ENCODE measurements around the gene NXPH4. TPM values are rescaled to one million over a fixed set of nuclear protein-coding genes. Genes with fewer than 3 reads are reported as not detected.

Gene NXPH4
- total and polyA plus RNA-seq, 3 experiments from 2014 or later: 0.22 to 0.47 TPM; not detected in 1

DNA sequence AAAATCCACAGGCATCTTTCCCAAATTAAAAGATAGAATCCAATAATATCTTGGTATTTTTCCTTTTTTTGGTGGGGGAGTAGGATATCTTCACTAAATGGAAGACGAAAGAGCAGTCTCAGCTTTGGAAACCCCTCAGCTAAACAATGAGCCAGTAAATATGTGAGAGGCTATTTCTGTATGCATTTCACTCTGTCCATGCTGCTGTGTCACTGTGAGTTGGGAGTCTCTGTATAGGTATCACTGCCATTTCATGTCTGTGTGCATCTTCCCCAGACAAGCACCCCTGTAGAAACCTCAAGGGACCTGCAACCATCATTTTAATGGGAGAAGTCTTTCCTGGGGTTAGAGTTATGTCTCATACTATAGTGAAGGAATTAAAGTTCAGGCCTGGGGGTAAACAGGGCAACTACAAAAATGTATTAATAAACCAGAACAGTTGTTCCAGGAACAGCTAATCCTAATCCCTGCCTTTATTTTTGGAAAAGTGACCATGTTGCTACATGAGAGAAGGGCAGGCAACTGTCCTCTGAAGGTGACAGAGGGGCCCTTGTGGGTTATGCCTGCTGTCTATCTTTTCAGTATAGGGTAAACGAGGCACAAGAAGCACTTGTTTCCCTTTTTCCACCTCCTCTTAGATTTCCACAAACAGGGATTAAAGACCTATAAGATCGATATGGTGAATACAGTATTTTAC, 45.7 kb downstream of the NXPH4 start:
- H3K4me3 Mint-ChIP-seq: no peak overlapping the region
- DNase-seq: no peak
- peaks cover 0 to 4% (median 0%) of the 10 kb centered on the region in 3 donors for H3K4me1 Mint-ChIP-seq
- ChIA-PET POLR2A (no interaction called here), CTCF (interaction anchor here (0.7 to 3.0 kb wide), 3 partner anchors 16 to 190 kb away, joined by 3 to 9 read pairs (median 6); no protein-coding TSS in a partner anchor)
- Histone ChIP-seq H3K27ac (ENCODE audit: low read depth, low read length) (no peak overlapping the region), H3K27me3 (ENCODE audit: insufficient read depth, low read length, poor library complexity, severe bottlenecking) (no peaks in the 10 kb centered on the region), H3K4me1 (ENCODE audit: insufficient read depth, low read length) (no peaks in the 10 kb centered on the region), H3K36me3 (ENCODE audit: insufficient read depth, low read length) (peaks cover 38% of the 10 kb centered on the region), H3K9me3 (ENCODE audit: low read length) (no peaks in the 10 kb centered on the region), H3K4me3 (ENCODE audit: low read length) (no peak overlapping the region)
- no peaks in the 10 kb centered on the region for H3K27me3 Mint-ChIP-seq
- H3K27ac Mint-ChIP-seq: peak overlapping the region in 1 of 8 donors; percentile 56
- peaks cover 3 to 81% (median 22%) of the 10 kb centered on the region in 3 donors for H3K36me3 Mint-ChIP-seq
- H3K9me3 Mint-ChIP-seq: no peaks in the 10 kb centered on the region

DNA sequence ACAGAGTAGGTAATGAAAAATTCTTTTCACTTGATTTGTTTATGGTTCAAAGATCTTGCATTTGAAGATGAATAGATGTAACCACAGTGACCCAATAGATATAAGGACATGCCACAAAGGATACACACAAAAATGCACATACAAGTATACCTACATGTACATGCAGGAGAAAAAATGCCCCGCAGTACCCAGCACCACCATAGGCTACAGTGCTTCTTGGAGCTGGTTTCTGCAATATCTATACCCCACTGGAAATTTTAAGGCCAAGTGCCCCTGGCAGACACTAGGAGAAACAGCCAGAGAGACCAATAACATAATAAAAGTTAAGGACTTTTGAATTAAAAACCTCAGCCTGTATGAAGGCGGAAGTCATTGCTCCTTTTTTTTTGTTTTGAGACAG, 46.5 kb downstream of the NXPH4 start:
- Mint-ChIP-seq H3K9me3 (no peaks in the 10 kb centered on the region), H3K36me3 (peaks cover 3 to 81% (median 23%) of the 10 kb centered on the region in 3 donors), H3K4me3 (no peak overlapping the region), H3K27ac (no peak overlapping the region), H3K4me1 (peaks cover 0 to 4% (median 0%) of the 10 kb centered on the region in 3 donors), H3K27me3 (no peaks in the 10 kb centered on the region)
- Histone ChIP-seq H3K4me1 (ENCODE audit: insufficient read depth, low read length) (no peaks in the 10 kb centered on the region), H3K4me3 (ENCODE audit: low read length) (no peak overlapping the region), H3K36me3 (ENCODE audit: insufficient read depth, low read length) (peaks cover 39% of the 10 kb centered on the region), H3K9me3 (ENCODE audit: low read length) (no peaks in the 10 kb centered on the region), H3K27ac (ENCODE audit: low read depth, low read length) (no peak overlapping the region), H3K27me3 (ENCODE audit: insufficient read depth, low read length, poor library complexity, severe bottlenecking) (no peaks in the 10 kb centered on the region)
- POLR2A ChIA-PET: no interaction called here
- DNase-seq: no peak
- CTCF ChIA-PET: interaction anchor here (1.4 to 2.6 kb wide), 3 partner anchors 15 to 23 kb away, joined by 4 to 9 read pairs (median 6); no protein-coding TSS in a partner anchor

DNA sequence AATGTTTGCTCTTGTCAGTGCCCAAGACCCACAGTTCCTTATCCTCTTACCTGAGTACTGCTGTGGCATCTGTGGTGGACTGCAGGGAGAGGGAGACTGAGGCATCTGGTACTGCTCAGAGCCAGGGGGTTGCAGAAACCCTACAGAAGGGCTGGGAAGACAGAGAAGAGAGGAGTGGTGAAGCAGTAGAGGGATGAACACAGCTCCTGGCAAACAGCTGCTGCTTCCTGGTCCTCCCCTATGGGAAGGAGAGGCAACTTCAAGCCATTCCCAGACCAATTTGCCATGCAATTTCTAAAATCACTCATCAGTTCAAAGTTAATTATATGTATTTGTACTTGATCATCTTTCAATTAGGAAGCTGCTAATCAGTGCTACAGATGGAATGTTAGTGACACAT, 50.1 kb downstream of the NXPH4 start:
- H3K9me3 ChIP-seq (ENCODE audit: low read length): no peaks in the 10 kb centered on the region
- H3K4me3 Mint-ChIP-seq: no peak overlapping the region
- peaks cover 0 to 79% (median 32%) of the 10 kb centered on the region in 3 donors for H3K36me3 Mint-ChIP-seq
- no peak for DNase-seq
- peaks cover 47% of the 10 kb centered on the region for H3K36me3 ChIP-seq (ENCODE audit: insufficient read depth, low read length)
- no peak overlapping the region for H3K27ac ChIP-seq (ENCODE audit: low read depth, low read length)
- no peak overlapping the region for H3K4me3 ChIP-seq (ENCODE audit: low read length)
- H3K27me3 ChIP-seq (ENCODE audit: insufficient read depth, low read length, poor library complexity, severe bottlenecking): no peaks in the 10 kb centered on the region
- POLR2A ChIA-PET: no interaction called here
- peak overlapping the region in 3 of 8 donors; percentile 0 to 93 (median 62) for H3K27ac Mint-ChIP-seq
- no peaks in the 10 kb centered on the region for H3K9me3 Mint-ChIP-seq
- H3K4me1 Mint-ChIP-seq: peaks cover 0 to 4% (median 2%) of the 10 kb centered on the region in 3 donors
- CTCF ChIA-PET: interaction anchor here (3.2 kb wide), 1 partner anchor 189 kb away, joined by 9 read pairs; the partner anchor contains the start of gene INHBE
- no peaks in the 10 kb centered on the region for H3K27me3 Mint-ChIP-seq
- H3K4me1 ChIP-seq (ENCODE audit: insufficient read depth, low read length): no peaks in the 10 kb centered on the region

DNA sequence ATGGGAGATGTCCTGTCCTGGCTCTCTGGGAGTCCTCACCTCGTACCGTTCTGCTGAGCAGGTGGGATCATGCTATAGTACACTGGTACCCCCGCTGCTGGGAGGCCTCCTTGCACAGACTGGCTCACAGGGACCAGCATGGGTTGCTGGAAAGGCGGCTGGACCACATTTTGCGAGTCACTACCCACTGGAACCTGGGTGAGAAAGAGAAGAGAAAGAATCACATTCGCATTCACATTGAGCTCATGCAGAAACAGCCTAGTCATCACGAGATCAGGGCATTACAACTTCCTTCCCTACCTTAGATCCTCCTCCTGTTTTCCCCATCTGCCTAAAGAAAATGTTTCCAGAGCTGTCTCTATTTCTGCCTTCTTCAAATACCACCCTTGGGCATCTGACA, 51.7 kb downstream of the NXPH4 start:
- Histone ChIP-seq H3K4me3 (ENCODE audit: low read length) (no peak overlapping the region), H3K36me3 (ENCODE audit: insufficient read depth, low read length) (peaks cover 47% of the 10 kb centered on the region), H3K4me1 (ENCODE audit: insufficient read depth, low read length) (no peaks in the 10 kb centered on the region), H3K27ac (ENCODE audit: low read depth, low read length) (no peak overlapping the region), H3K9me3 (ENCODE audit: low read length) (no peaks in the 10 kb centered on the region), H3K27me3 (ENCODE audit: insufficient read depth, low read length, poor library complexity, severe bottlenecking) (no peaks in the 10 kb centered on the region)
- ChIA-PET CTCF (no interaction called here), POLR2A (no interaction called here)
- no peaks in the 10 kb centered on the region for H3K9me3 Mint-ChIP-seq
- peak overlapping the region in 4 of 8 donors; percentile 5 to 93 (median 27) for H3K27ac Mint-ChIP-seq
- H3K36me3 Mint-ChIP-seq: peaks cover 0 to 78% (median 33%) of the 10 kb centered on the region in 3 donors
- DNase-seq: no peak
- no peaks in the 10 kb centered on the region for H3K27me3 Mint-ChIP-seq
- peaks cover 0 to 4% (median 2%) of the 10 kb centered on the region in 3 donors for H3K4me1 Mint-ChIP-seq
- H3K4me3 Mint-ChIP-seq: no peak overlapping the region

DNA sequence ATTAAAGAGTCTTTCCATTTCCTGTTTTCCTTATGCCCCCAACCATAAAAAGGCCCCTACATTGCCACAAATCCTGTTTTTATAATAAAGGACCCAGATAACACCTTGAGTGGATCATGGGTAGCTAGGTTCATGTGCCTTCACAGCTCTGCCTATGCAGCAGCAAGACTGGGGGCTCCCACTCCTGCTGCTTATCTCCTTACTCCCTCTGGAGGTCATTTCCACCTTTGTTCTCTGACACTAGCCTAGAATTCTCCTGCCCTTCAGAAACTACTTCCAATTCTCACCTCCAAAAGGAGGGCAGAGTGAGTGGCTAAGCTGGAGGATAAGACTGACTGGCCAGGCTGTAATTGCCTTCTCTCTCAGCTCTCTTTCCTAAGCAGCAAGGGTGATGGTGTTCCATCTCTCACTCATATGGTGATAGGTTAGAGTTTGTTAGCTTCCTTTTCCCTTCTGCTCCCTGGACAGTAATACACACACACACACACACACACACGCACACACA, 54.4 kb downstream of the NXPH4 start:
- Mint-ChIP-seq H3K4me1 (peaks cover 4% of the 10 kb centered on the region in 3 donors), H3K4me3 (no peak overlapping the region), H3K27me3 (no peaks in the 10 kb centered on the region), H3K9me3 (no peaks in the 10 kb centered on the region), H3K27ac (peak overlapping the region in 4 of 8 donors; percentile 40 to 89 (median 50)), H3K36me3 (peaks cover 3 to 87% (median 27%) of the 10 kb centered on the region in 3 donors)
- CTCF ChIA-PET: interaction anchor here (1.1 to 1.6 kb wide), 2 partner anchors 21 to 57 kb away, joined by 3 to 4 read pairs; partner anchors contain the start of gene STAC3
- Histone ChIP-seq H3K4me3 (ENCODE audit: low read length) (no peak overlapping the region), H3K27ac (ENCODE audit: low read depth, low read length) (no peak overlapping the region), H3K27me3 (ENCODE audit: insufficient read depth, low read length, poor library complexity, severe bottlenecking) (no peaks in the 10 kb centered on the region), H3K4me1 (ENCODE audit: insufficient read depth, low read length) (no peaks in the 10 kb centered on the region), H3K36me3 (ENCODE audit: insufficient read depth, low read length) (peaks cover 56% of the 10 kb centered on the region), H3K9me3 (ENCODE audit: low read length) (no peaks in the 10 kb centered on the region)
- no peak for DNase-seq
- POLR2A ChIA-PET: no interaction called here

DNA sequence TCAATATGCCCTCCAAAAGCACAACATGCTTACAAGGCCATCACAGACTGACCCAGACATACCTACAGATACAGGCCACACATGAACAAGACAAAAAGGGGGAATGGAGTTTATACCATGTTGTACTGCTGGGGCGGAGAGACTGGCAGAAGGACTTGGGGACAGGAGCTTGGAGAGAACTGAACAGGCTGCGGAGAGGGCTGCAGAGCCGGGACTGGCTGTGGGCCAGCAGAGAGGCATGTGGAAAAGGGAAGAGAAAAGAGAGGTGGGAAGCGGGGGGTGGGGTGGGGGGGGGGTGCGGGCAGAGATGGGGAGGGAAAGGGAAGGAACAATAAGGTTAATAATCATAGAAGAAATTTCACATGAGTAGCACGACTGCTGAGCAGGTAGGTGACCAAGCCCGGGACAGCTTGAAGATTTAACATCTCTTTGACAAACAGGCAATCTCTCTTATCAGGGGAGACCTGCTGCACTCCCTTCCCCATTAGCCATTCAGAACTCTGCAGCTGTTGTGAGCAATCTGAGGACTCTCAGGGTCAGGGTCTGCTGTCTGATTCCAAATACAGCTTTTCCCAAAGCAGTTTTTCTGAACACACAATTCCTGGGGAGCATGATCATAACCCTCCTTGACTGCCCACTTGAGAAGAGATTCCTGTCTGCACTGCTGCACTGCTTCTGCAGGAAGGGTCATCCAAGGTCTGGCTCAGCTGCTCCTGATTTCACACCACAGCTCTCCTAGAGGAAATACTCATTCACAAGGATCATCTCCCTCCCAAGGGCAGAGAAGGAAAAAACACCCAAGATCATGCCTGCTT, 56.0 kb downstream of the NXPH4 start:
- ChIA-PET CTCF (no interaction called here), POLR2A (no interaction called here)
- no peak for DNase-seq
- Histone ChIP-seq H3K9me3 (ENCODE audit: low read length) (no peaks in the 10 kb centered on the region), H3K27ac (ENCODE audit: low read depth, low read length) (no peak overlapping the region), H3K4me3 (ENCODE audit: low read length) (no peak overlapping the region), H3K4me1 (ENCODE audit: insufficient read depth, low read length) (no peaks in the 10 kb centered on the region), H3K27me3 (ENCODE audit: insufficient read depth, low read length, poor library complexity, severe bottlenecking) (no peaks in the 10 kb centered on the region), H3K36me3 (ENCODE audit: insufficient read depth, low read length) (peaks cover 49% of the 10 kb centered on the region)
- Mint-ChIP-seq H3K4me3 (no peak overlapping the region), H3K36me3 (peaks cover 3 to 85% (median 30%) of the 10 kb centered on the region in 3 donors), H3K9me3 (no peaks in the 10 kb centered on the region), H3K4me1 (peaks cover 4% of the 10 kb centered on the region in 3 donors), H3K27me3 (no peaks in the 10 kb centered on the region), H3K27ac (peak overlapping the region in 2 of 8 donors; percentile 31 to 64)

DNA sequence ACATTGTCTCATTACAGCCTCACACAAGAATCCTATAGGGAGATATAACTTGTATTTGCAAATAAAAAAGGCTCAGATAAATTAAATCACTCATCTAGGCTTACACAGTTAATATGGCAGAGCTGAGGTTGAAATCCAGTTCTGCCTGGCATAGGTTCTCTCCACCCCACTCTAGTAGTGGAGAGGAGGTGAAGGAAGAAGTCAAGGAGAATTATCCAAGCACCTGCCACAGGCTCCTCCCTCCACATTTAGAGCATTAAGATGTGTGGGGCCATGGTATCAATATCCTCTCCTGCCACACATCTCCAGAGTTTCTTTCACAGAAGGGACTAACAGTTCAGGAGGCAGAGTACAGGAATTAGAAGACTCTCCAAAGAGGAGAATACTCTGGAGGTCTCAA, 56.9 kb downstream of the NXPH4 start:
- Histone ChIP-seq H3K27ac (ENCODE audit: low read depth, low read length) (no peak overlapping the region), H3K36me3 (ENCODE audit: insufficient read depth, low read length) (peaks cover 49% of the 10 kb centered on the region), H3K27me3 (ENCODE audit: insufficient read depth, low read length, poor library complexity, severe bottlenecking) (no peaks in the 10 kb centered on the region), H3K4me3 (ENCODE audit: low read length) (no peak overlapping the region), H3K9me3 (ENCODE audit: low read length) (no peaks in the 10 kb centered on the region), H3K4me1 (ENCODE audit: insufficient read depth, low read length) (no peaks in the 10 kb centered on the region)
- peaks cover 4% of the 10 kb centered on the region in 3 donors for H3K4me1 Mint-ChIP-seq
- H3K4me3 Mint-ChIP-seq: no peak overlapping the region
- ChIA-PET CTCF (no interaction called here), POLR2A (no interaction called here)
- peaks cover 9 to 85% (median 34%) of the 10 kb centered on the region in 3 donors for H3K36me3 Mint-ChIP-seq
- no peaks in the 10 kb centered on the region for H3K27me3 Mint-ChIP-seq
- no peak for DNase-seq
- H3K9me3 Mint-ChIP-seq: no peaks in the 10 kb centered on the region
- H3K27ac Mint-ChIP-seq: no peak overlapping the region

Data from CD8-positive, alpha-beta memory T cell (primary cell).